ENCODE results near the gene CHAF1B.
"Not testable (repeated sequence)": the region's sequence is repeated elsewhere in the genome, so short reads cannot be mapped to it uniquely, and the experiment has no call there.

Gene CHAF1B

DNA sequence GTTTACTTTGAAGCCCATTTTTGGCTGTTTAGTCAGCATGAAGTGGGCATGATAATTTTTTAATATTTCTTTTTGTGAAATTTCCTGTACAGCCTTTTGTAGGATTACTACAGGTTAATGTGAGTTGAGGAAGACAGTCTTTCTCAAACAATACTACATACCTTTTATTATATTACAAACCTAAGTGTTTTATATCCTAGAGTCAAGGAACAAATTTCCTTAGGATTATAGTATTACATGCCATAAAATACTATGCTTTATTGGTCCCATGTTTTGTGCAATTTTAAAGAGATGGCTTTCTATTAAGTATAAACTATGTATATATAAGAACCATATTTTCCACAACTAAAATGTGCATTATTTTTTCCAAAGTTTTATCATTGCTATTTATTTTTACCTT is 9.2 kb upstream of the CHAF1B start:
- Histone ChIP-seq H3K4me2 (ENCODE audit: low read length) (no peak overlapping the region), H3K9me3 (ENCODE audit: control insufficient read depth, low read length) (no peaks in the 10 kb centered on the region), H3K27me3 (ENCODE audit: control insufficient read depth, insufficient read depth, low read length) (no peaks in the 10 kb centered on the region), H3K79me2 (no peaks in the 10 kb centered on the region), H3K4me1 (no peaks in the 10 kb centered on the region), H3K9ac (no peak overlapping the region), H2AFZ (no peak overlapping the region), H3K4me3 (ENCODE audit: low read depth, low read length) (no peak overlapping the region), H3K27ac (no peak overlapping the region), H3K36me3 (ENCODE audit: control insufficient read depth, insufficient read depth, low read length) (no peaks in the 10 kb centered on the region)
- TF ChIP-seq, protein P1, sequence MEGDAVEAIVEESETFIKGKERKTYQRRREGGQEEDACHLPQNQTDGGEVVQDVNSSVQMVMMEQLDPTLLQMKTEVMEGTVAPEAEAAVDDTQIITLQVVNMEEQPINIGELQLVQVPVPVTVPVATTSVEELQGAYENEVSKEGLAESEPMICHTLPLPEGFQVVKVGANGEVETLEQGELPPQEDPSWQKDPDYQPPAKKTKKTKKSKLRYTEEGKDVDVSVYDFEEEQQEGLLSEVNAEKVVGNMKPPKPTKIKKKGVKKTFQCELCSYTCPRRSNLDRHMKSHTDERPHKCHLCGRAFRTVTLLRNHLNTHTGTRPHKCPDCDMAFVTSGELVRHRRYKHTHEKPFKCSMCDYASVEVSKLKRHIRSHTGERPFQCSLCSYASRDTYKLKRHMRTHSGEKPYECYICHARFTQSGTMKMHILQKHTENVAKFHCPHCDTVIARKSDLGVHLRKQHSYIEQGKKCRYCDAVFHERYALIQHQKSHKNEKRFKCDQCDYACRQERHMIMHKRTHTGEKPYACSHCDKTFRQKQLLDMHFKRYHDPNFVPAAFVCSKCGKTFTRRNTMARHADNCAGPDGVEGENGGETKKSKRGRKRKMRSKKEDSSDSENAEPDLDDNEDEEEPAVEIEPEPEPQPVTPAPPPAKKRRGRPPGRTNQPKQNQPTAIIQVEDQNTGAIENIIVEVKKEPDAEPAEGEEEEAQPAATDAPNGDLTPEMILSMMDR (IDR thresholded peaks at IDR 0.05), result no peak

DNA sequence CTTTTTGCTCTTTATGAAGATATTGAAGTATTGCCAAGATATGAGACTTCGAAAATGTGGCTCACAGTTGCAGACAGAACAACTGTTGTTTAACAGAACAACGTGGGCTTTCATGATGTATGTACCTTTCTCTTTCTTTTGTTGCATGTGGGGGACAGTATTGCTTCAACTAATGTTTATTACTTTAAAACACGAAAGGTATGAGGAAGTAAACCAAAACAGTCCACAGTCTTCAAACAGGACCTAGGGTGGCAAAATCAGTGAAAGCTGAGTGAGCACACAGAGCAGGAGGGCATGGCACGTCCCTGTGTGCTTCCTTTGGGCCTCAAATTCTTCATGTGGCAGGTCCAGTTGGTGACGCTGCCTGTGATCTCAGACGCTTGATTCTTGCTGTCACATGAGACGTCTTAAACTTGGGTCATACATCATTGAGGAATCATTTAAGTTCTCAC is 7.8 kb upstream of the CHAF1B start:
- Histone ChIP-seq H2AFZ (no peak overlapping the region), H3K9me3 (ENCODE audit: control insufficient read depth, low read length) (no peaks in the 10 kb centered on the region), H3K79me2 (no peaks in the 10 kb centered on the region), H3K27ac (no peak overlapping the region), H3K4me2 (ENCODE audit: low read length) (no peak overlapping the region), H3K4me1 (no peaks in the 10 kb centered on the region), H3K27me3 (ENCODE audit: control insufficient read depth, insufficient read depth, low read length) (no peaks in the 10 kb centered on the region), H3K9ac (no peak overlapping the region), H3K36me3 (ENCODE audit: control insufficient read depth, insufficient read depth, low read length) (no peaks in the 10 kb centered on the region), H3K4me3 (ENCODE audit: low read depth, low read length) (no peak overlapping the region)
- TF ChIP-seq, protein P1 (IDR thresholded peaks at IDR 0.05), result no peak

DNA sequence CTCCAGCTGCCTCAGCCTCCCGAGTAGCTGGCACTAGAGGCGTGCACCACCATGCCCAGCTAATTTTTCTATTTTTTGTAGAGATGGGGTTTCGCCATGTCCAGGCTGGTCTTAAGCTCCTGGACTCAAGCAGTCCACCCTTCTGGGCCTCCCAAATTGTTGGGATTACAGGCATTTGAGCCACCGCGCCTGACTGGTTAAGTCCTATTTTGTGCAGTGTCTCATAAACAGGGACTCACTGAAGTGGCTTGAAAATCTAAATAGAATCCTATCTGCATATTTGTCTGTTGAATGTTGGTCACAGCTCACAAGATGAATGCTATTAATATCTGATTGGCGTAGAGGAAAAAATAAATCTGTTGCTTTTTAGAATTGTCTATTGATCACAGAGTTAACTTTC is 5.9 kb upstream of the CHAF1B start:
- Histone ChIP-seq H3K4me3 (ENCODE audit: low read depth, low read length) (no peak overlapping the region), H3K79me2 (no peaks in the 10 kb centered on the region), H3K4me1 (no peaks in the 10 kb centered on the region), H3K27me3 (ENCODE audit: control insufficient read depth, insufficient read depth, low read length) (no peaks in the 10 kb centered on the region), H3K4me2 (ENCODE audit: low read length) (no peak overlapping the region), H3K9me3 (ENCODE audit: control insufficient read depth, low read length) (no peaks in the 10 kb centered on the region), H2AFZ (no peak overlapping the region), H3K27ac (no peak overlapping the region), H3K9ac (no peak overlapping the region), H3K36me3 (ENCODE audit: control insufficient read depth, insufficient read depth, low read length) (no peaks in the 10 kb centered on the region)
- TF ChIP-seq, protein P1 (IDR thresholded peaks at IDR 0.05), result no peak

DNA sequence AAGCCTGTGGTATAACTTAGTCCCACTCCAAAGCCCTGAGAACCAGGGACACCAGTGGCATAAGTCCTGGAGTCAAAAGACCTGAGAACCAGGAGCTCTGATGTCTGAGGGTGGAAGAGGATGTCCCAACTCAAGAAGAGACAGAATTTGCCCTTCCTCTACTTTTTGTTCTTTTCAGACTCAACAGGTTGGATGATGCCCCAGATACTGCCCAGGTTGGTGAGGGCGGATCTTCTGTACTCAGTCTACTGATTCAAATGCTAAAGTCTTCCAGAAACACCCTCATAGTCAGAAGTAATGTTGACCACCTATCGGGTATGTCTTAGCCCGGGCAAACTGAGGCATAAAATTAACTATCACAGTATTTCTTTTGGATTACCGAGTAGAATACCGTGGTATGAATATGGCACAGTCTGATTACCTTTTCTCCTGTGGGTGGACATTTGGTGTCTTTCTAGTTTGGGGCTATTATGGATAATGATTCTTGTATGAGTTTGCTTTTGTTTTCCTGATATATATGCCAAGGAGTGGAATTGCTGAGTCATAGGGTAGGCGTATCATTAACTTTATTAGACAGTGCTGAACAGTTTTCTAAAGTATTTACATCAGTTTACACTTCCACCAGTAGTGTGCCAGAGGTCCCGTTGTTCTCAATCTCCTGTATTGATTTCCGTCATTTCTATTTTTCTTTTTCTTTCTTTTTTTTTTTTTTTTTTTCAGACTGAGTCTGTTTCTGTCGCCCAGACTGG is 3.2 kb upstream of the CHAF1B start:
- H3K27ac ChIP-seq, result no peak overlapping the region
- H3K9me3 ChIP-seq (ENCODE audit: control insufficient read depth, low read length), result no peaks in the 10 kb centered on the region
- H3K4me3 ChIP-seq (ENCODE audit: low read depth, low read length), result no peak overlapping the region
- H3K36me3 ChIP-seq (ENCODE audit: control insufficient read depth, insufficient read depth, low read length), result no peaks in the 10 kb centered on the region
- H3K9ac ChIP-seq, result no peak overlapping the region
- H3K4me1 ChIP-seq, result no peaks in the 10 kb centered on the region
- no peak overlapping the region for H3K4me2 ChIP-seq (ENCODE audit: low read length)
- no peaks in the 10 kb centered on the region for H3K27me3 ChIP-seq (ENCODE audit: control insufficient read depth, insufficient read depth, low read length)
- no peaks in the 10 kb centered on the region for H3K79me2 ChIP-seq
- TF ChIP-seq, protein P1 (IDR thresholded peaks at IDR 0.05), result no peak
- H2AFZ ChIP-seq, result no peak overlapping the region

DNA sequence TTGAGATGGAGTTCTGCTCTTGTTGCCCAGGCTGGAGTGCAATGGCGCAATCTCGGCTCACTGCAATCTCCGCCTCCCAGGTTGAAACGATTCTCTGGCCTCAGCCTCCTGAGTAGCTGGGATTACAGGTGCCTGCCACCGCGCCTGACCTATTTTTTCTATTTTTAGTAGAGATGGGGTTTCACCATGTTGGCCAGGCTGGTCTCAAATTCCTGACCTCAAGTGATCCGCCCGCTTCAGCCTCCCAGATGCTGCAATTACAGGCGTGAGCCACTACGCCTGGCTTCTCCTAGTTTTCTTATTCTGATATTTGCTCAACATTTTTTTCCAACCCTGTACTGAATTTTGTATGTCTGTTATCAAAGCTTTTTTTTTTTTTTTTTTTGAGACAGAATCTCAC is 2.5 kb upstream of the CHAF1B start:
- H3K79me2 ChIP-seq; H3K27me3 ChIP-seq (ENCODE audit: control insufficient read depth, insufficient read depth, low read length); H3K9ac ChIP-seq; H3K4me2 ChIP-seq (ENCODE audit: low read length); H3K27ac ChIP-seq; H3K4me3 ChIP-seq (ENCODE audit: low read depth, low read length); H3K4me1 ChIP-seq; H2AFZ ChIP-seq; H3K36me3 ChIP-seq (ENCODE audit: control insufficient read depth, insufficient read depth, low read length); H3K9me3 ChIP-seq (ENCODE audit: control insufficient read depth, low read length): not testable (repeated sequence)
